A673 (cell line): Measurements from ENCODE around the gene PRKD3.

ENCODE experiments used
- CTCF ChIP-seq: fragments of 300-800, 200-600 bp; sonication (generic); conservative IDR thresholded peaks from 2 replicates; pipeline ENCODE4 v1.5.1; 2017; ENCODE audit warnings: low read depth, mild to moderate bottlenecking, antibody characterized with exemption, low read length, moderate library complexity, mixed read lengths
- EZH2 ChIP-seq: fragments of 200-600 bp; sonication (generic); IDR thresholded peaks from 2 replicates; pipeline ENCODE4 v1.6.1; 2017; ENCODE audit warnings: borderline replicate concordance, low read depth, mild to moderate bottlenecking, mixed read lengths, antibody characterized with exemption, low read length; ENCODE audit not compliant: poor library complexity, severe bottlenecking

GRCh38 chr2:37326866-37327634 lies 2.4 kb upstream of the PRKD3 start:
- TF ChIP-seq CTCF (no peak), EZH2 (no peak)
